Osteocyte (in vitro differentiated cells): Measurements from ENCODE around the gene DSP. TPM values are rescaled to one million over a fixed set of nuclear protein-coding genes. Genes with fewer than 3 reads are reported as not detected.

Source experiments
- DNase-seq: peaks from one replicate; pipeline ENCODE4 v3.0.0; 2021; ENCODE audit warnings: mixed read lengths; ENCODE audit not compliant: unreplicated experiment; ENCODE audit errors: extremely low spot score
- H3K27ac Mint-ChIP-seq: one replicate; pipeline ENCODE4 v1.8.0; 2021; ENCODE audit warnings: mild to moderate bottlenecking, mixed read lengths; ENCODE audit not compliant: unreplicated experiment
- H3K27me3 Mint-ChIP-seq: one replicate; pipeline ENCODE4 v1.8.0; 2021; ENCODE audit warnings: mixed read lengths; ENCODE audit not compliant: unreplicated experiment
- H3K36me3 Mint-ChIP-seq: one replicate; pipeline ENCODE4 v1.8.0; 2021; ENCODE audit warnings: mixed read lengths; ENCODE audit not compliant: unreplicated experiment
- H3K4me1 Mint-ChIP-seq: one replicate; pipeline ENCODE4 v1.8.0; 2021; ENCODE audit warnings: mixed read lengths; ENCODE audit not compliant: unreplicated experiment
- H3K4me3 Mint-ChIP-seq: one replicate; pipeline ENCODE4 v1.8.0; 2021; ENCODE audit warnings: mild to moderate bottlenecking, moderate library complexity, mixed read lengths; ENCODE audit not compliant: unreplicated experiment
- H3K9me3 Mint-ChIP-seq: one replicate; pipeline ENCODE4 v1.8.0; 2021; ENCODE audit warnings: mixed read lengths; ENCODE audit not compliant: unreplicated experiment
- CTCF ChIP-seq: fragments of 200-600 bp; sonication (generic); IDR thresholded peaks from 2 replicates; pipeline ENCODE4 v1.5.0; 2021; ENCODE audit warnings: antibody characterized with exemption, mild to moderate bottlenecking, moderate library complexity
- total RNA-seq: library from RNA; stranded (reverse); gene quantifications from 2 replicates; pipeline ENCODE4 v1.2.1, GENCODE V29; 2021

DSP gene
- total RNA-seq, 1 donor from 2014 or later: 124 TPM

- Mint-ChIP-seq H3K4me1 (peaks cover 62% of the 10 kb centered on the region), H3K9me3 (no peaks in the 10 kb centered on the region), H3K27me3 (no peaks in the 10 kb centered on the region), H3K27ac (peak overlapping the region; percentile 95), H3K4me3 (peak overlapping the region; percentile 7), H3K36me3 (peaks cover 5% of the 10 kb centered on the region)
- no peak for DNase-seq
- no peak for TF ChIP-seq CTCF
These were observed 4.0 kb downstream of the DSP start for GRCh38 chr6:7545316-7546019.

DNA sequence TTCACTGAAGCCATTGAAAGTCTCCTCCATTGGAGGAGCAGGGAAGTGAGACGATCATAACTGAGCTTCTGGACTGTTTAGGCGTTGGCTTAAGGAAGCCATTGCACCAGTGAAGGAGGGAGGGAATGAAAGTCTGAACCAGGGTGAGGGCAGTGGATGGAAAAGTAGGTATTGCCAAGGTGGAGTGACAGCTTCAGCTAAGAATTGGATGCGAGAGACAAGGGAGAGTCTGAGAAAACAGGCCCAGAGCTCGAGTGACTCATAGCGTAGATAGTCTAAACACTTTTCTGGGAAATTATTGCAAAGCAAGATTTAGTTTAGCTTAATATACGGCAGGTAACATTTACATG, 4.5 kb downstream of the DSP start:
- peaks cover 64% of the 10 kb centered on the region for H3K4me1 Mint-ChIP-seq
- H3K27ac Mint-ChIP-seq: peak overlapping the region; percentile 95

DNA sequence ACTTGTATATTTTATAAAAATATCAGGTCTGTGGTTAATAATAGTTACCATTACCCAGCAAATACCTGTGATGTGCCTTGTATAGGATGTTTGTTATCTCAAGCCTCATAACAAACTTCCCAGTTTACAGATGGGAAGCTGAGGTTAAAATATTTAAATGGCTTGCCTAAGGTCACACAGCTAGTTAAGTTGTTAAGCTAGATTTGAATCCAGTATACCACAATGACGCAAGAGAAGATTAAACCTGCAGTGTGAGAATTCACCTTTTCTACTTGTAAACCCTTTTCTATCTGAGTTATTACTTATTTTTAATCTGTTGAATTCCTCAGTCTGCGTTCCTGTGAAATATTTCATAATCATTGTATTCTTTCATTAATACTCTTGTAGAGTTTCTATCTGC, 4.9 kb downstream of the DSP start:
- Mint-ChIP-seq H3K9me3 (no peaks in the 10 kb centered on the region), H3K4me1 (peaks cover 64% of the 10 kb centered on the region), H3K4me3 (no peak overlapping the region), H3K27ac (no peak overlapping the region), H3K36me3 (peaks cover 5% of the 10 kb centered on the region), H3K27me3 (no peaks in the 10 kb centered on the region)
- DNase-seq: no peak
- TF ChIP-seq CTCF: no peak

More for the DNA sequence above, 4.5 kb downstream of the DSP start:
- Mint-ChIP-seq H3K4me3 (peak overlapping the region; percentile 7), H3K9me3 (no peaks in the 10 kb centered on the region), H3K27me3 (no peaks in the 10 kb centered on the region), H3K36me3 (peaks cover 5% of the 10 kb centered on the region)
- no peak for TF ChIP-seq CTCF
- no peak for DNase-seq

DNA sequence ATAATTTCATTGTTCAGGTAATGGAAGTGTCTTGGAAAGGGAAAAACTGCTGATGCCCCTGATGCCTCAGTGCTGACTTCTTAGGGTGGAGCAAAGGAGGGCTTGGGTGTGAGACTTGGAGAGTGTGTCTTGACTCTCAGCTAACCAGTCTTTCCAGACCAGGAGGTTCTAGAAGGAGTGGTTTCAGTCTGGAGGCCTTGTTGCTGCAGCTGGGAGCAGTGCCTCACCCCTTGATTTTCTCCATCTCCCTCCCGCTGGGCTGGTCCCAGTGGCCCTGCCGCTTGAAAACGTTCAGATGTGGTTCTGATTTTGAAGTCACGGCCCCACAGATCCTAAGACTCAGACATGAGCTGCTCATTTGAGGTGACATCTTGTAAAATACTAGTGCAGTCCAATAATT, 5.4 kb downstream of the DSP start:
- Mint-ChIP-seq H3K9me3 (no peaks in the 10 kb centered on the region), H3K27me3 (no peaks in the 10 kb centered on the region), H3K4me3 (no peak overlapping the region), H3K27ac (no peak overlapping the region), H3K4me1 (peaks cover 66% of the 10 kb centered on the region), H3K36me3 (peaks cover 5% of the 10 kb centered on the region)
- no peak for TF ChIP-seq CTCF
- no peak for DNase-seq

DNA sequence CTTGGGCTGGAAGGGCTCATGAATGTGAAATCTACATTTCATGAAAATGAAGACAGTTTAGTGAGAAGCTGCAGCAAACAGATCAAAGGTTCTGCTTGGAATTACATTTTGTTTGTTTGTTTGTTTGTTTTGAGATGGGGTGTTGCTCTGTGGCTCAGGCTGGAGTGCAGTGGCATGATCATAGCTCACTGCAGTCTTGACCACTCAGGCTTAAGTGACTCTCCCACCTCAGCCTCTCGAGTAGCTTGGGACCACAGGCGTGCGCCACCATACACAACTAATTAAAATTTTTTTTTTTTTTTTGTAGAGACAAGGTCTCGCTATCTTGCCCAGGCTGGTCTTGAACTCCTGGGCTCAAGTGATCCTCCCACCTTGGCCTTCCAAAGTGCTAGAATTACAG, 5.8 kb downstream of the DSP start:
- Mint-ChIP-seq H3K27me3 (no peaks in the 10 kb centered on the region), H3K27ac (no peak overlapping the region), H3K36me3 (peaks cover 8% of the 10 kb centered on the region), H3K4me3 (no peak overlapping the region), H3K4me1 (peaks cover 66% of the 10 kb centered on the region), H3K9me3 (no peaks in the 10 kb centered on the region)
- DNase-seq: no peak
- TF ChIP-seq CTCF: no peak
